NCI-H748 (cell line): ENCODE measurements around the gene RLN3.

Experiments used
- DNase-seq: peaks from one replicate; lab custom pipeline; 2025; ENCODE audit not compliant: unreplicated experiment; lab: John Stamatoyannopoulos, UW

The RLN3 gene

DNA sequence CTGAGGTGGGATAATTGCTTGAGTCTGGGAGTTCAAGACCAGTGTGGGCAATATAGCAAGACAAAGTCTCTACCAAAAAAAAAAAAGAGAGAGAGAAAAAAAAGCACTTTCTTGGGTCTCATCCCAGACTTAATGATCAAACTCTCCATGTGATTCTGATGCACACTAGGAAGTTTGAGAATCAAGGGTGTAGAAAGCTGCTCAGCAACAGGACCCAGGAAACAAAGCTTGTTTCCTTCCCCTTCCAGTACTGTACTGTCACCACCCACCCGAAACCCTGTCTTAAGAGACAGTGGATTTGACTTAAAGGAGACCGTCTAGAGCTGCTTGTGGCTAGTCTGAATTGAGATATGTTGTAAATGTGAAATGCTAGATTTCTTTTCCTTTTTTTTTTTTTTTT is 50.5 kb downstream of the RLN3 start:
- DNase-seq = no peak
